NCI-H2171 (cell line): Measurements from ENCODE around the gene PIK3C3.
A peak's percentile ranks its signal among the peaks of the same experiment; 100 is the strongest.
"Not testable (repeated sequence)": the region's sequence is repeated elsewhere in the genome, so short reads cannot be mapped to it uniquely, and the experiment has no call there.

ENCODE experiments used
- DNase-seq: peaks from one replicate; lab custom pipeline; 2025; lab: John Stamatoyannopoulos, UW

The PIK3C3 gene

GRCh38 chr18:41966943-41967342, 11.9 kb downstream of the PIK3C3 start:
- DNase-seq = no peak

- DNase-seq = peak; percentile 67
These were observed 12.6 kb downstream of the PIK3C3 start for GRCh38 chr18:41967680-41968079.

- DNase-seq = no peak
These were observed 14.8 kb downstream of the PIK3C3 start for GRCh38 chr18:41969881-41970280.

DNA sequence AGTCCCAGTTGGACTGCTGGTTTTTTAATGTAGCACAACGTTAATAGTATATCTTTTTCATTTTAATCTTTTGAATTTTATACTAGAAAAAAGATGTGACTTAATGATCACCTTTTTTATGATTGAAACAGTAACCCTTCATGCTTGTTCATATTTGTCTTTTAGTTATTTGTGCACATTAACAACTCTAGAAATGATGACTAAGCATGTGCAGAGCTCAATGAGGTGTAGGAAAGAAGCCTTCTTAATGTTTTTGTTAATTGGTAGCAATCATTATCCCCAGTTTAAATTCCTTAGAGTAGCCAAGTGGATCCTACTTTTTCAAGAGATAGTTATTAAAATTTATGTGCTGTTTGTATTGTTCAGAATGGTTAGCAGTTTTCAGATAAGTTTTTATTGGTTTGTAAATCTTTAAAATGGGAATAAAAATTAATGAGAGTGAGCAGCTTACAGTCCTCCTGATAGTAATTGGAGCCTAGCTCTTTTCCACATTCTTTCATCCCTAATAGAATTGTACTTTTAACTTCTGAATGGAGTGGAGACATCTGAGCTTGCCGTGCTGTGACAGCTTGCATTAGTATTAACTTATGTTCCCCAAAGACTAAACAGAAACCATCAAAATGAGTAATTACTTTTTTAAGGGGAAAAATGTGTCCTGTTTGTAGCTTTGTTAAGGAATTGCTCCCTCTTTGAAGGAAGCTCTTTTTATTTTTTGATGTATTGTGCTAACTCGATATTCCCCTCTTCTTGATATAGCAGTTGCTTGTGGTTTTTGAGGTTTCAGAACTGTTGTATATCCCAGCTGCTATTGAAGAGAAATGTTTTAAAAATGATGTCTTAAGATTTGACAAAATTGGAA, 17.3 kb downstream of the PIK3C3 start:
- DNase-seq = no peak

- no peak for DNase-seq
These were observed 18.9 kb downstream of the PIK3C3 start for GRCh38 chr18:41973983-41974382.

DNA sequence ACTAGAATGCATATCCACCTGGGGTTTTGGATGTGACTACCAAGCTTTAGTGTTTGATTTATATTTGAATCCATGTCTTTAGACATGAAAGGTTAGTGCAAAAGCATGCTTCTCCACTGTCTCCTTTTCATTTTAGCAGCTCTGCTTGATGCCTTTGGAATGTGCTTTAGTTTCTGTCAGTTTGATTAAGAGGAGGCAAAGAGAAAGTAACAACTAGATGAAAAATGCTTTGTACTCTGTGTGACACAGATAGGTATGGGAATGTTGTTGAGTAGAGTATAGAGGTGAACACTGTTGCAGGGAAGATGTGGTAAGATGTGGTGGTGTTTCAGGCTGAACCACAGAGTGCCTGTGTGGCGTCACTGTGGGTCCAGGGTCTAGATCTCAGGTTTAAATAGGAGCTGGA, 19.8 kb downstream of the PIK3C3 start:
- DNase-seq = no peak

- DNase-seq = no peak
These were observed 20.2 kb downstream of the PIK3C3 start for GRCh38 chr18:41975284-41975683.

- DNase-seq = no peak
These were observed 22.2 kb downstream of the PIK3C3 start for GRCh38 chr18:41977233-41977632.

GRCh38 chr18:41982942-41983660, 28.1 kb downstream of the PIK3C3 start:
- no peak for DNase-seq

- no peak for DNase-seq
These were observed 30.9 kb downstream of the PIK3C3 start for GRCh38 chr18:41985914-41986313.

GRCh38 chr18:41989508-41989907, 34.5 kb downstream of the PIK3C3 start:
- peak; percentile 8 for DNase-seq

DNA sequence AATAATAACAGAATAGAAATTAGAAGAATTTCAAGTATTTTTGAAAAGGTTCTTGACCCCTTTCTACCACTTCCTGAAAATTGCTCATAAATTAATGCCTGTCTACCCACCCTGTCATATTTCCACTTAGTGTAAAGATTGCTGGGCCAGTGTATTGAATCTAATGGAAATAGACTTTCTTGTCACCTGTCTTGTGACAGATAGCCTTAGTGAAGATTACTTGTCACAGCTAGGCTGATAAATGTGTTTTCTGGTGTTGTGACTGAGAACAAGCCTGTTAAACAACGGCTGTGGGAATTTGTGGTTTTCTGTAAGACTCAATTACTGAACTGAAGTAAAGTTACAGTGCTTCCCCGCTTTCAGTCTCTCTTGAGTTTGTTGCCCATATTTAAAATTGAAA, 37.0 kb downstream of the PIK3C3 start:
- DNase-seq = no peak

GRCh38 chr18:41992703-41993102, 37.7 kb downstream of the PIK3C3 start:
- no peak for DNase-seq

- no peak for DNase-seq
These were observed 38.1 kb downstream of the PIK3C3 start for GRCh38 chr18:41993151-41993550.

DNA sequence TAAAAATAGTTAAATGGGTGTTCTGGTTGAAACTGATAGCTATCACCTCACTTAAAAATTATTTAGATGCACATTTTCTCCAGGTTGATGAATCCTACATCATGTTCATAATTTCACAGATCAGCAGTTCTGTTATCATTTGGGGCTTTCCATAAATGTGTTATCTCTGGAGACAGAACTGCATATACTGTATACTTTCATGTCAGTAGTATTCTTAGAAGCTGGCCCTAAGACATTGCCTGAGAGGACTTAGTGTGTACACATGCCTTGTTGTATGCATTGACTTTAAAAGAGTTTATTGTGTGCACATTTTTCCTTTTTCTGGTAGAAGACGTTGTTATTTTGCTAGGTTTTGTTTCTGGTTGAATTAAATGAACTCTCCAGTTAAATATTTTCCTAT, 41.0 kb downstream of the PIK3C3 start:
- no peak for DNase-seq

DNA sequence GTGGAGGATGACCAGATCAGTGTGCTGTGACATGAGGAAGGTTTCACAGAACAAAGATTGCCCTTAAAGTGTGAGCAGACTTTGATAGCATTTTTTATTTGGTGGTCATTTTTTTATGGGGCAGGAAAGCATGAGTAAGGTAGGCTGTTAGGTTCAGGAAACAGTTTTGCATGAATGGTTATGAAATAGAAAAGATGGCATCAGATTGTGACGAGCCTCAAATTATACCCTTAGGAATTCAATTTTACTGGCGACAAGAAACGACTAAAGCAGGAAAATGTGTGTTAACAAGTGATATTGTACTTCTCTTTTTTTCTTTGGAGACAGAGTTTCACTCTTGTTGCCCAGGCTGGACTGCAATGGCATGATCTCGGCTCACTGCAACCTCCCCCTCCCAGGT, 44.7 kb downstream of the PIK3C3 start:
- no peak for DNase-seq

DNA sequence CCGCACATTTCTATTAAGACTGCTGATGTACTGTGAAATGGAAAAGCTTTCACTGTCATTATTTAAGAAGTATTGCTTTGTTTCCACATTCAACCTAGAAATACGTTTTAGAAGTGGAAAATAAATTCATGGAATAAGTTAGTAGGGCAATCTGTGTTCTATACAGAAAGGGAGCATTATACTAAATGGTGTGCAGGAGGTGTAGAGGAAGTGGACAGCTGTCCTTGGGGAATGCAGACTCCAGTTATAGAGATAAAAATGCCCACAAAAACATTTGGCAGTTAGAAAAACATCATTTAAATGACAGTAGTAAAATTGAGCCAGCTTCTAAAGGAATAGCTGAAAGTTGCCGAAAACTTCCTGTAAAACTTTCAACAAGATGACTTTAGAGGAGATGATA, 46.8 kb downstream of the PIK3C3 start:
- no peak for DNase-seq

DNA sequence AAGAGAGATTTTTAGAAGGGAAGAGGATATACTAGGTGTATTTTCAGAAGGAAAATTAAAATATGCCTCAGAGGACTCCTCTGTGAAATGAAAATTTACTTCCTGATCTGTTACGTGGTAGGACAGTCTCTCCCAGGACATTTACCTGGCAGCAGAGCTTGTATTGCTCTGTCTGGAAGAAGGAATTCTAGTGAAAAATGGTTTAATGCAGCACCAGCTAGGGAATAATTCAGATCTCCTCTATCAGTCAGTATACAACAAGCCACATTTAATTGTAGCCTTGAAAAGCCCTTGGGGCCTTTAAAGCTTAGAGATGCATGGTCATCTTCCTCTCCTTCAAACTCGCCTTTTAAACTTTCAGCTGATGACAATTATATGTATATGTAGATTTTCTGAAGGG, 49.6 kb downstream of the PIK3C3 start:
- DNase-seq = no peak

- no peak for DNase-seq
These were observed 50.7 kb downstream of the PIK3C3 start for GRCh38 chr18:42005782-42006181.

DNA sequence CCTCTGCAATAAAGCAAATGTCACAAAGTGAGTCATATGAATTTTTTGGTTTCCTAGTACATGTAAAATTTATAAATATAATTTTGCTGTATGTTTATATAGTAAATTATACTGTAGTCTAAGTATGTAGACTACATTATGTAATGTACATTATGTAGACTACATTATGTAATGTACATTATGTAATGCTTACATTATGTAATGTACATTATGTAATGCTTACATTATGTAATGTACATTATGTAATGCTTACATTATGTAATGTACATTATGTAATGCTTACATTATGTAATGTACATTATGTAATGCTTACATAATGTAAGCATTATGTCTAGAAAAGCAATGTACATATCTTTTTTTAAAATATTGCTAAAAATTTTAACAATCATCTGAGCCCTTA, 54.4 kb downstream of the PIK3C3 start:
- DNase-seq = not testable (repeated sequence)

GRCh38 chr18:42011053-42011452, 56.0 kb downstream of the PIK3C3 start:
- DNase-seq = no peak

DNA sequence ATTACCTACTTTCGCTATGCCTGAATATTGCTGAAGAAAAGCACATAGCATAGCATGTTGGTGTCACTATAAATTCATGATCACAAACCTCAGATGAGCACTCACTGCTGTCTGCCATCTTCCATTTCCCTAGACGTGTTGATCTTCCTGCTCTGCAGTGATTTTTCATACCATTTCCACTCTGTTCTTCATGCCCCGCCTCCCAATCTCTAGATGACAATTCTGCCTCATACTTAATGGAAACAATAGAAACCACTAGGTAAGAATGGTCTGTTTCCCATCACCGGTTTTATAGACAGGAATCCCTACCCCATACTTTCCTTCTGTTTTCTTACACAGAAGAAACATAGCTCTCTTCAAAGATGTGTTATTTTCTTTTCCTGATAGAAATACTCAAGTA, 63.8 kb downstream of the PIK3C3 start:
- DNase-seq = no peak

GRCh38 chr18:42024131-42024530, 69.1 kb downstream of the PIK3C3 start:
- DNase-seq = no peak
